ENCODE results near the gene ELAVL1.

ELAVL1 gene

GRCh38 chr19:7999376-7999775, 6.1 kb downstream of the ELAVL1 start:
- no peak for TF ChIP-seq CTCF (IDR thresholded peaks at IDR 0.05; ENCODE audit: insufficient read depth, missing control alignments)
- DNase-seq (ENCODE audit: insufficient read length, low spot score), result no peak
- FAIRE-seq, result no peak

GRCh38 chr19:7997809-7998480, 7.5 kb downstream of the ELAVL1 start:
- no peak for DNase-seq (ENCODE audit: insufficient read length, low spot score)
- no peak for TF ChIP-seq CTCF (IDR thresholded peaks at IDR 0.05; ENCODE audit: insufficient read depth, missing control alignments)

GRCh38 chr19:7996883-7997282, 8.6 kb downstream of the ELAVL1 start:
- FAIRE-seq (no peak), DNase-seq (ENCODE audit: insufficient read length, low spot score) (no peak)
- no peak for TF ChIP-seq CTCF (IDR thresholded peaks at IDR 0.05; ENCODE audit: insufficient read depth, missing control alignments)

More at GRCh38 chr19:7997809-7998480, 7.5 kb downstream of the ELAVL1 start:
- no peak for FAIRE-seq

GRCh38 chr19:7995810-7996158, 9.7 kb downstream of the ELAVL1 start:
- FAIRE-seq (no peak), DNase-seq (ENCODE audit: insufficient read length, low spot score) (no peak)
- no peak for TF ChIP-seq CTCF (IDR thresholded peaks at IDR 0.05; ENCODE audit: insufficient read depth, missing control alignments)

- DNase-seq (ENCODE audit: insufficient read length, low spot score), result no peak
- no peak for FAIRE-seq
- TF ChIP-seq CTCF (IDR thresholded peaks at IDR 0.05; ENCODE audit: insufficient read depth, missing control alignments), result no peak
These were observed 10.3 kb downstream of the ELAVL1 start for GRCh38 chr19:7994928-7995809.

- DNase-seq (ENCODE audit: insufficient read length, low spot score) (no peak), FAIRE-seq (no peak)
- no peak for TF ChIP-seq CTCF (IDR thresholded peaks at IDR 0.05; ENCODE audit: insufficient read depth, missing control alignments)
These were observed 11.3 kb downstream of the ELAVL1 start for GRCh38 chr19:7994114-7994513.

- no peak for TF ChIP-seq CTCF (IDR thresholded peaks at IDR 0.05; ENCODE audit: insufficient read depth, missing control alignments)
- DNase-seq (ENCODE audit: insufficient read length, low spot score), result no peak
- FAIRE-seq, result no peak
These were observed 11.9 kb downstream of the ELAVL1 start for GRCh38 chr19:7993560-7993959.
